ENCODE measurements around the gene ARSI. TPM values are rescaled to one million over a fixed set of nuclear protein-coding genes. Genes with fewer than 3 reads are reported as not detected.

ARSI gene
- total RNA-seq, 1 donor from 2014 or later, result 4.6 TPM

DNA sequence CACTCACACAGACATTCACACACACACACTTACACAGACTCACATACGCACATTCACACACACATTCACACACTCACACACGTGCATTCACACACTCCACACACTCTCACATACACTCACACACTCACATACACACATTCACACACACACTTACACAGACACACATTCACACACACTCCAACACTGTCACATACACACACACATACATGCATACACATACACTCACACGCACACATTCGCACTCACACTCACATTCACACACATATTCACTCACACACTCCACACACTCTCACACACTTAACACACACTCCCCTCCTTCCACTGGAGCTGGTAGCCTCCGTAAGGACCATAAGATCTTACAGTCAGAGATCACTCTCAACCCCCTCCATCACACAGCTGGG is 39.3 kb downstream of the ARSI start:
- H3K27ac Mint-ChIP-seq, result no peak overlapping the region
- H3K27me3 Mint-ChIP-seq, result no peaks in the 10 kb centered on the region
- H3K4me3 Mint-ChIP-seq, result peak overlapping the region; percentile 1
- no peaks in the 10 kb centered on the region for H3K9me3 Mint-ChIP-seq
- H3K36me3 Mint-ChIP-seq, result no peaks in the 10 kb centered on the region
- peaks cover 27% of the 10 kb centered on the region for H3K4me1 Mint-ChIP-seq (ENCODE audit: unreplicated experiment)
- TF ChIP-seq, protein P1, sequence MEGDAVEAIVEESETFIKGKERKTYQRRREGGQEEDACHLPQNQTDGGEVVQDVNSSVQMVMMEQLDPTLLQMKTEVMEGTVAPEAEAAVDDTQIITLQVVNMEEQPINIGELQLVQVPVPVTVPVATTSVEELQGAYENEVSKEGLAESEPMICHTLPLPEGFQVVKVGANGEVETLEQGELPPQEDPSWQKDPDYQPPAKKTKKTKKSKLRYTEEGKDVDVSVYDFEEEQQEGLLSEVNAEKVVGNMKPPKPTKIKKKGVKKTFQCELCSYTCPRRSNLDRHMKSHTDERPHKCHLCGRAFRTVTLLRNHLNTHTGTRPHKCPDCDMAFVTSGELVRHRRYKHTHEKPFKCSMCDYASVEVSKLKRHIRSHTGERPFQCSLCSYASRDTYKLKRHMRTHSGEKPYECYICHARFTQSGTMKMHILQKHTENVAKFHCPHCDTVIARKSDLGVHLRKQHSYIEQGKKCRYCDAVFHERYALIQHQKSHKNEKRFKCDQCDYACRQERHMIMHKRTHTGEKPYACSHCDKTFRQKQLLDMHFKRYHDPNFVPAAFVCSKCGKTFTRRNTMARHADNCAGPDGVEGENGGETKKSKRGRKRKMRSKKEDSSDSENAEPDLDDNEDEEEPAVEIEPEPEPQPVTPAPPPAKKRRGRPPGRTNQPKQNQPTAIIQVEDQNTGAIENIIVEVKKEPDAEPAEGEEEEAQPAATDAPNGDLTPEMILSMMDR (conservative IDR thresholded peaks at IDR 0.05), result no peak
- DNase-seq (ENCODE audit: extremely low spot score, unreplicated experiment), result no peak

GRCh38 chr5:150262502-150262901 is 40.2 kb downstream of the ARSI start:
- Mint-ChIP-seq H3K4me3 (no peak overlapping the region), H3K36me3 (no peaks in the 10 kb centered on the region), H3K4me1 (ENCODE audit: unreplicated experiment) (peaks cover 29% of the 10 kb centered on the region), H3K27me3 (no peaks in the 10 kb centered on the region), H3K27ac (no peak overlapping the region), H3K9me3 (no peaks in the 10 kb centered on the region)
- no peak for DNase-seq (ENCODE audit: extremely low spot score, unreplicated experiment)
- TF ChIP-seq, protein P1 (conservative IDR thresholded peaks at IDR 0.05), result no peak

DNA sequence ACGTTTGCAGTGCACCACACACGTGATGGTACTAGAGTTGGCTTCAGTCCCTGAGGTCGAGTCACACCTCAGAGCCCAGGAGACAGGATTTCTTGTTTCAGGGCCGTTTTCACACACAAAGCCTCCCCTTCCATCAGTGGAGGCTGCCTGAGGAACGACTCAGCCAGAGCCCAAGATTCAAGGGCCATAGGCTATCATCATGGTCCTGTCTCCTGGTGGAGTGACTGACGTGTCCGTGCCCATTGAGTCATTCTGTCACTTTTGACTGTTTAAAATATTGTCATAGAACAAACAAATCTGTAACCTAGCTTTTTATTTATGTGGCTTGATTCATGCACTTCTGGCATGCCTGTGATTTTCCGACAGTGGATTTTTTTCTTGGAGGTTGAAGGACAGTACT is 41.5 kb downstream of the ARSI start:
- Mint-ChIP-seq H3K36me3 (no peaks in the 10 kb centered on the region), H3K27me3 (no peaks in the 10 kb centered on the region), H3K4me1 (ENCODE audit: unreplicated experiment) (peaks cover 23% of the 10 kb centered on the region), H3K9me3 (no peaks in the 10 kb centered on the region), H3K4me3 (no peak overlapping the region), H3K27ac (no peak overlapping the region)
- TF ChIP-seq, protein P1 (conservative IDR thresholded peaks at IDR 0.05), result no peak
- no peak for DNase-seq (ENCODE audit: extremely low spot score, unreplicated experiment)

DNA sequence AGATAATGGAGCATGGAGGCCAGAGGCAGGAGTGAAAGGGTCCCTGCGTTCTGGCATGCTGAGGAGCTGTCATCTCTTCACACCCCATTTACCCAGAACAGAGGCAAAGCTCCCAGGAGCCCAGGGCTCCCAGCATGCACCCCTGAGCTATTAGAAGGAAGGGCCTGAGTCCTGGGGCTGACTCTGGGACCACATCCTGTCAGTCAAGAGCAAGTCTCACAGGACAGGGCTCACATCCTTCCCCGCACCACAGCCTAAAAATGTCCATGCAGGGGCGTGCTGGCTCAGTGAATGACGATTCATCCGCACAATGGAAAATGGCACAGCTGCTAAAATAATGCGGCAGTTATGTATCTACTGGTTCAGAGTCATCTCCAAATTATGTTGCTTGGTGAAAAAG is 44.6 kb downstream of the ARSI start:
- no peak for DNase-seq (ENCODE audit: extremely low spot score, unreplicated experiment)
- Mint-ChIP-seq H3K4me1 (ENCODE audit: unreplicated experiment) (peaks cover 31% of the 10 kb centered on the region), H3K27ac (no peak overlapping the region), H3K27me3 (no peaks in the 10 kb centered on the region), H3K4me3 (no peak overlapping the region), H3K9me3 (no peaks in the 10 kb centered on the region), H3K36me3 (no peaks in the 10 kb centered on the region)
- TF ChIP-seq, protein P1 (conservative IDR thresholded peaks at IDR 0.05), result no peak

DNA sequence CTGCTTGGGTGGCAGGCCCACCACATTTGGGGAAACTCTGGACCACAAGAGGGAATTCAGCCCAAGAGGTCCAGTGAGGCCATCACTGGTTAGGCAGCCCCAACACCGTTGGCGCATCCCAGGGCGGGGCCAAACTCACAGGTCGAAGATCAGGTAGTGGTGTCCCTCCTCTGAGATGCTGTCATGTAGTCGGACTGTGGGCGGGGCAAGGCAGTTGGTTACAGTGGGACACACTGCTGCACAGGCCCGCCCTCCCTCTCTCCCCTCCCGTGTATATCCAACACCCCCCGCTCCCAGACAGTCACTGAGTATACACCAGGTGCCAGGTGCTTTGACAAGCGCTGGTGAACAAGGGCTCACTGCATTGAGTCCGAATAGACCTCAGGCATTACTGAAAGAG is 45.3 kb downstream of the ARSI start:
- H3K27me3 Mint-ChIP-seq, result no peaks in the 10 kb centered on the region
- DNase-seq (ENCODE audit: extremely low spot score, unreplicated experiment), result no peak
- peaks cover 33% of the 10 kb centered on the region for H3K4me1 Mint-ChIP-seq (ENCODE audit: unreplicated experiment)

More for the DNA sequence above, 45.3 kb downstream of the ARSI start:
- H3K27ac Mint-ChIP-seq, result no peak overlapping the region
- TF ChIP-seq, protein P1 (conservative IDR thresholded peaks at IDR 0.05), result no peak
- H3K4me3 Mint-ChIP-seq, result no peak overlapping the region
- H3K36me3 Mint-ChIP-seq, result no peaks in the 10 kb centered on the region
- no peaks in the 10 kb centered on the region for H3K9me3 Mint-ChIP-seq
